ENCODE measurements around the gene CDK5R2.

Gene CDK5R2

DNA sequence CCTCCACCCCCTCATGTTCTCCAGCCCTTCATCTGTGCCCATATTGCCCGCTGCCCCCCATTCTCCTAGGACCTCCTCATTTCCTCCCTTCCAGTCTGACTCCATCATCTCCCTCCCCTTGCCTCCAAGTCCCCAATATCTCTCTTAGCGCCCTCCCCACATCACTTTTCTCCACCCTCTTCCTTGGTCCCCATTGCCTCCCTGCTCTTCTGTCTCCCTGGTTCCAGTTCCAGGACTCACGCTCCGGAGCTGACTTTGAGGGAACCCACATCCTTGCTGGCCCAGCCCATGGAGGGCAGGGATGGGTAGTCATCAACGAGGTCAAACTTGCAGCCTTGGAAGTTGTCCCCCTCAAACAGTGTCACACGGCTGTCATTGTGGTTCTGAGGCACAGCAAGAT is 31.1 kb downstream of the CDK5R2 start:
- Histone ChIP-seq H3K27me3 (ENCODE audit: insufficient read depth, low read length) (peaks cover 92% of the 10 kb centered on the region), H3K36me3 (ENCODE audit: control insufficient read depth in 1 of 2, insufficient read depth in 2 of 2, low read length in 2 of 2) (no peaks in the 10 kb centered on the region), H4K8ac (ENCODE audit: low read depth, low read length) (no peak overlapping the region), H3K18ac (ENCODE audit: low read length) (no peak overlapping the region), H2BK5ac (ENCODE audit: low read depth, low read length, poor library complexity) (no peak overlapping the region), H3K23ac (ENCODE audit: low read length) (no peak overlapping the region), H3K9ac (ENCODE audit: low read length) (no peak overlapping the region), H3K79me1 (ENCODE audit: low read length) (no peaks in the 10 kb centered on the region), H2AFZ (ENCODE audit: insufficient read depth, low read length, poor library complexity) (no peak overlapping the region), H2BK120ac (ENCODE audit: insufficient read depth, low read length, poor library complexity) (no peak overlapping the region), H3K9me3 (ENCODE audit: insufficient read depth, low read depth, low read length) (peaks cover 17% of the 10 kb centered on the region), H3K4me2 (ENCODE audit: low read length) (no peak overlapping the region), H3K79me2 (ENCODE audit: control insufficient read depth, insufficient read depth, low read length, poor library complexity) (no peaks in the 10 kb centered on the region), H3K4ac (ENCODE audit: low read depth, low read length) (no peak overlapping the region), H3K4me1 (ENCODE audit: control insufficient read depth in 1 of 2, insufficient read depth in 2 of 2, low read length in 2 of 2) (peaks cover 7 to 11% of the 10 kb centered on the region in 2 experiments), H2AK5ac (ENCODE audit: low read length) (no peak overlapping the region), H3K4me3 (ENCODE audit: low read depth, low read length) (peak overlapping the region; percentile 35), H4K12ac (ENCODE audit: low read depth, low read length) (no peak overlapping the region), H3K27ac (ENCODE audit: low read depth, low read length) (no peak overlapping the region), H2BK12ac (ENCODE audit: low read length) (no peak overlapping the region), H3K14ac (ENCODE audit: low read length) (no peak overlapping the region), H4K91ac (ENCODE audit: low read depth, low read length) (no peak overlapping the region)
- no CpG with 5 or more reads among the region's 6 CpGs for WGBS (ENCODE audit: extremely low coverage, insufficient coverage, insufficient read length)
- no peak for DNase-seq

DNA sequence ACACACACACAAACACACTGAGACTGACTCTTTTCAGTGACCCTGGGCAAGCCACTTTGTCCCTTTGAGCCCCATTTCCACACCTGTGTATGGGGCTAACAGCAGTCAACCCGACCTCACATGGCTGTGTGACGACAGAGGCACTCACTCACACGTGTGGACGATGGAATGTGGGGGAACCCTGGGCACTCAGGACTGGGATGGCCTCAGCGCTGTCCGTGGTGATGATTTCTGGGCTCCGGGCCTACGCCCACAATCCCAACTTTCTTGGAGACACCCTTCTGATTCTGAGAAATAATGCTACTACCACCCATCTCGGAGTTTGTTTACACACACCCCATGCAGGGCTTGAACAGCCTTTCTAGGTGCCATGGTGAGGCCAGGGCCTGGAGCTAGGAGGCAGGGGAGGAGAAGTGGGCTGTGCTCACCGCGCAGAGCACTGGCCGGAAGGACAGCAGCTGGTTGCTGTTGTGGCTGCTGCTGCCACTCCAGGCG is 32.3 kb downstream of the CDK5R2 start:
- Histone ChIP-seq H3K27ac (ENCODE audit: low read depth, low read length) (no peak overlapping the region), H2BK120ac (ENCODE audit: insufficient read depth, low read length, poor library complexity) (no peak overlapping the region), H2AK5ac (ENCODE audit: low read length) (no peak overlapping the region), H4K12ac (ENCODE audit: low read depth, low read length) (no peak overlapping the region), H3K4me2 (ENCODE audit: low read length) (no peak overlapping the region), H3K9ac (ENCODE audit: low read length) (no peak overlapping the region), H3K9me3 (ENCODE audit: insufficient read depth, low read depth, low read length) (peaks cover 19% of the 10 kb centered on the region), H3K79me1 (ENCODE audit: low read length) (no peaks in the 10 kb centered on the region), H3K36me3 (ENCODE audit: control insufficient read depth in 1 of 2, insufficient read depth in 2 of 2, low read length in 2 of 2) (no peaks in the 10 kb centered on the region), H3K4me1 (ENCODE audit: control insufficient read depth in 1 of 2, insufficient read depth in 2 of 2, low read length in 2 of 2) (peaks cover 9 to 16% of the 10 kb centered on the region in 2 experiments), H3K18ac (ENCODE audit: low read length) (no peak overlapping the region), H2BK5ac (ENCODE audit: low read depth, low read length, poor library complexity) (no peak overlapping the region), H3K27me3 (ENCODE audit: insufficient read depth, low read length) (peaks cover 85% of the 10 kb centered on the region), H3K4ac (ENCODE audit: low read depth, low read length) (no peak overlapping the region), H3K4me3 (ENCODE audit: low read depth, low read length) (no peak overlapping the region), H2AFZ (ENCODE audit: insufficient read depth, low read length, poor library complexity) (no peak overlapping the region), H4K91ac (ENCODE audit: low read depth, low read length) (no peak overlapping the region), H2BK12ac (ENCODE audit: low read length) (no peak overlapping the region), H3K79me2 (ENCODE audit: control insufficient read depth, insufficient read depth, low read length, poor library complexity) (no peaks in the 10 kb centered on the region), H4K8ac (ENCODE audit: low read depth, low read length) (no peak overlapping the region), H3K23ac (ENCODE audit: low read length) (no peak overlapping the region), H3K14ac (ENCODE audit: low read length) (no peak overlapping the region)
- no CpG with 5 or more reads among the region's 13 CpGs for WGBS (ENCODE audit: extremely low coverage, insufficient coverage, insufficient read length)
- no peak for DNase-seq

DNA sequence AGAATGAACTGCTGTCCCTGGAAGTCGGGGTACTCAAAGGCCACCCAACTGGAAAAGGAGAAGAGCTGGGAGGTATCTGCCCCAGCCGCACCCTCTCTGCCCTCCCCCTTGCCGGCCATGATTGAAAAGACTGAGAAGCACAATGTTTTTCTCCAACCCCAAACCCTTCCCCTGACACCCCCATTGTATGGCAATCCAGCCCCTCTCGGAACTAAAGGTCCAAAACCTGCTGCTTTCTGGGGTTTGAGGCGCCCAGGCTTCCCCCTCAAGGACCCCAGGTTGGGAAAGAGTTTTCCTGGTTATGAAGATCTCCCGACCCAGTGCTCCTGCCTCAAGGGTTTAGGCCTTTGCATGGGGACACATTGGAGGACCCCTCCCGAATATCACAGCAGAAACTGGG is 32.7 kb downstream of the CDK5R2 start:
- peaks cover 19% of the 10 kb centered on the region for H3K9me3 ChIP-seq (ENCODE audit: insufficient read depth, low read depth, low read length)
- no peak overlapping the region for H3K4ac ChIP-seq (ENCODE audit: low read depth, low read length)
- no peak overlapping the region for H2AFZ ChIP-seq (ENCODE audit: insufficient read depth, low read length, poor library complexity)
- no peaks in the 10 kb centered on the region for H3K79me2 ChIP-seq (ENCODE audit: control insufficient read depth, insufficient read depth, low read length, poor library complexity)
- no peak overlapping the region for H2AK5ac ChIP-seq (ENCODE audit: low read length)
- H3K4me3 ChIP-seq (ENCODE audit: low read depth, low read length), result no peak overlapping the region
- no peaks in the 10 kb centered on the region for H3K79me1 ChIP-seq (ENCODE audit: low read length)
- H2BK120ac ChIP-seq (ENCODE audit: insufficient read depth, low read length, poor library complexity), result no peak overlapping the region
- H3K23ac ChIP-seq (ENCODE audit: low read length), result no peak overlapping the region
- no peak overlapping the region for H3K27ac ChIP-seq (ENCODE audit: low read depth, low read length)
- no peak overlapping the region for H2BK5ac ChIP-seq (ENCODE audit: low read depth, low read length, poor library complexity)
- H3K4me1 ChIP-seq (ENCODE audit: control insufficient read depth in 1 of 2, insufficient read depth in 2 of 2, low read length in 2 of 2), result peaks cover 9 to 16% of the 10 kb centered on the region in 2 experiments
- H3K9ac ChIP-seq (ENCODE audit: low read length), result no peak overlapping the region
- no peak for DNase-seq
- no peak overlapping the region for H3K14ac ChIP-seq (ENCODE audit: low read length)
- WGBS (ENCODE audit: extremely low coverage, insufficient coverage, insufficient read length), result no CpG with 5 or more reads among the region's 7 CpGs
- H3K18ac ChIP-seq (ENCODE audit: low read length), result no peak overlapping the region
- H3K4me2 ChIP-seq (ENCODE audit: low read length), result no peak overlapping the region
- no peak overlapping the region for H2BK12ac ChIP-seq (ENCODE audit: low read length)
- H4K12ac ChIP-seq (ENCODE audit: low read depth, low read length), result no peak overlapping the region
- H4K8ac ChIP-seq (ENCODE audit: low read depth, low read length), result no peak overlapping the region
- peaks cover 81% of the 10 kb centered on the region for H3K27me3 ChIP-seq (ENCODE audit: insufficient read depth, low read length)
- no peak overlapping the region for H4K91ac ChIP-seq (ENCODE audit: low read depth, low read length)
- no peaks in the 10 kb centered on the region for H3K36me3 ChIP-seq (ENCODE audit: control insufficient read depth in 1 of 2, insufficient read depth in 2 of 2, low read length in 2 of 2)

DNA sequence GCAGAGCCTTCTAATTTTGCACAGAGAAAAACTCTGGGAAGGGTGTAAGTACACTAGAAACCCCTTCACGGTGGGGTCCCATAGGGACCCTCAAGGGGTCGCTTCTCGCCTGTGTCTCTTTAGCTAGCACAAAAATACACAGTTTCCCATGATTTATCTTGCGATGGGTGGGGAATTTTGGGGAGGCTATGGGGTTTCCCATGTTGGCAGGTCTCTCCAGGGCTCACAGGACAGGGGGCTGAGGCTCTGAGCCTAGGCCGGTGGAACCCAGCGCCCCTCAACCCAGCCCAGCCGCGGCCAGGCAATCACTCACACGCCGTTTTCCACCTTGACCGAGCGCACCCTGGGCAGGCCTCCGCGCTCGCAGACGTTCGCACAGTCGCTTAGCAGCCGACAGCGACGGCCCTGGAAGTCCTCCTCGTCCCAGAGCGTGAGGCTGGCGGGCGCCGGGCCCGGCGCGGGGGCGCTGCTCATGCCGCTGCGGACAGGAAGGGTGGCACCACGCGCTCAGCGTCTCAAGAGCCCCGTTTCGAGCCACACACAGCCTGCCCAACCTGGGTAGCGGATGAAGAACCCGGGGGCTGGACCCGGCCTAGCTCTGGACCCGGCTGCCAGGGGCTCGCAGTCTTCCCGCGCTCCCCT is 33.4 kb downstream of the CDK5R2 start:
- H3K27me3 ChIP-seq (ENCODE audit: insufficient read depth, low read length), result peaks cover 77% of the 10 kb centered on the region
- no peak overlapping the region for H2BK120ac ChIP-seq (ENCODE audit: insufficient read depth, low read length, poor library complexity)
- no peak overlapping the region for H3K18ac ChIP-seq (ENCODE audit: low read length)
- no peak overlapping the region for H3K14ac ChIP-seq (ENCODE audit: low read length)
- H3K4me1 ChIP-seq (ENCODE audit: control insufficient read depth in 1 of 2, insufficient read depth in 2 of 2, low read length in 2 of 2), result peaks cover 9 to 16% of the 10 kb centered on the region in 2 experiments
- no peak overlapping the region for H2AFZ ChIP-seq (ENCODE audit: insufficient read depth, low read length, poor library complexity)
- H2BK5ac ChIP-seq (ENCODE audit: low read depth, low read length, poor library complexity), result no peak overlapping the region
- H2AK5ac ChIP-seq (ENCODE audit: low read length), result no peak overlapping the region
- H3K9me3 ChIP-seq (ENCODE audit: insufficient read depth, low read depth, low read length), result peaks cover 19% of the 10 kb centered on the region
- H3K79me1 ChIP-seq (ENCODE audit: low read length), result no peaks in the 10 kb centered on the region
- no peaks in the 10 kb centered on the region for H3K79me2 ChIP-seq (ENCODE audit: control insufficient read depth, insufficient read depth, low read length, poor library complexity)
- no peak overlapping the region for H3K4ac ChIP-seq (ENCODE audit: low read depth, low read length)
- no peak overlapping the region for H4K91ac ChIP-seq (ENCODE audit: low read depth, low read length)
- H3K36me3 ChIP-seq (ENCODE audit: control insufficient read depth in 1 of 2, insufficient read depth in 2 of 2, low read length in 2 of 2), result no peaks in the 10 kb centered on the region
- no peak overlapping the region for H3K9ac ChIP-seq (ENCODE audit: low read length)
- H2BK12ac ChIP-seq (ENCODE audit: low read length), result no peak overlapping the region
- no peak for DNase-seq
- peak overlapping the region; percentile 60 for H3K4me2 ChIP-seq (ENCODE audit: low read length)
- H3K27ac ChIP-seq (ENCODE audit: low read depth, low read length), result no peak overlapping the region
- H3K4me3 ChIP-seq (ENCODE audit: low read depth, low read length), result no peak overlapping the region
- no CpG with 5 or more reads among the region's 44 CpGs for WGBS (ENCODE audit: extremely low coverage, insufficient coverage, insufficient read length)
- no peak overlapping the region for H4K12ac ChIP-seq (ENCODE audit: low read depth, low read length)
- no peak overlapping the region for H3K23ac ChIP-seq (ENCODE audit: low read length)
- H4K8ac ChIP-seq (ENCODE audit: low read depth, low read length), result no peak overlapping the region
